Measurements from ENCODE around the gene PFKL.

The PFKL gene

DNA sequence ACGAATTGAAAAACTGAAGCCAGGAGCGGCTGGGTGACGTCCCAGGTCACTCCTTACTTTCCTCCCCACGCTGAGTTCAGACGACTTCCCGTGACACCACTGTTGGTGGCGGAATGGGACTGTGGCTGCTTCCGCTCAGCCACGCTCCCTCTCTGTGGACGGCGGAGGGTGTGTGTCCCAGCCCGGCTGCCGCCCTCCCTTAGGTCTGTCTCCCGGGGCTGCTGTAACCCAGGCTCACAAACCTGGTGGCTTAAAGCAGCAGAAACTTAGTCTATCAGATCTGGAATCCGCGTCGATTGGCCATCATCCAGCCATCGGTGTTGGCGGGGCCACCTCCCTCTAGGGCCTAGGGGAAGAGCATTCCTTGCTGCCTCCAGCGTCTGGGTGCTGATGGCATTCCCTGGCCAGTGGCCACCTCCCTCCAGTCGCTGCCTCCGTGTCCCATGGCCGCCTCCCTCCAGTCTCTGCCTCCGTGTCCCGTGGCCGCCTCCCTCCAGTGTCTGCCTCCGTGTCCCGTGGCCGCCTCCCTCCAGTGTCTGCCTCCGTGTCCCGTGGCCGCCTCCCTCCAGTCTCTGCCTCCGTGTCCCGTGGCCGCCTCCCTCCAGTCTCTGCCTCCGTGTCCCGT lies 71.0 kb downstream of the PFKL start:
- no peak for DNase-seq (ENCODE audit: extremely low read depth, low read depth)
- TF ChIP-seq, protein P1, sequence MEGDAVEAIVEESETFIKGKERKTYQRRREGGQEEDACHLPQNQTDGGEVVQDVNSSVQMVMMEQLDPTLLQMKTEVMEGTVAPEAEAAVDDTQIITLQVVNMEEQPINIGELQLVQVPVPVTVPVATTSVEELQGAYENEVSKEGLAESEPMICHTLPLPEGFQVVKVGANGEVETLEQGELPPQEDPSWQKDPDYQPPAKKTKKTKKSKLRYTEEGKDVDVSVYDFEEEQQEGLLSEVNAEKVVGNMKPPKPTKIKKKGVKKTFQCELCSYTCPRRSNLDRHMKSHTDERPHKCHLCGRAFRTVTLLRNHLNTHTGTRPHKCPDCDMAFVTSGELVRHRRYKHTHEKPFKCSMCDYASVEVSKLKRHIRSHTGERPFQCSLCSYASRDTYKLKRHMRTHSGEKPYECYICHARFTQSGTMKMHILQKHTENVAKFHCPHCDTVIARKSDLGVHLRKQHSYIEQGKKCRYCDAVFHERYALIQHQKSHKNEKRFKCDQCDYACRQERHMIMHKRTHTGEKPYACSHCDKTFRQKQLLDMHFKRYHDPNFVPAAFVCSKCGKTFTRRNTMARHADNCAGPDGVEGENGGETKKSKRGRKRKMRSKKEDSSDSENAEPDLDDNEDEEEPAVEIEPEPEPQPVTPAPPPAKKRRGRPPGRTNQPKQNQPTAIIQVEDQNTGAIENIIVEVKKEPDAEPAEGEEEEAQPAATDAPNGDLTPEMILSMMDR (IDR thresholded peaks at IDR 0.05; ENCODE audit: low read depth, low read length): no peak

DNA sequence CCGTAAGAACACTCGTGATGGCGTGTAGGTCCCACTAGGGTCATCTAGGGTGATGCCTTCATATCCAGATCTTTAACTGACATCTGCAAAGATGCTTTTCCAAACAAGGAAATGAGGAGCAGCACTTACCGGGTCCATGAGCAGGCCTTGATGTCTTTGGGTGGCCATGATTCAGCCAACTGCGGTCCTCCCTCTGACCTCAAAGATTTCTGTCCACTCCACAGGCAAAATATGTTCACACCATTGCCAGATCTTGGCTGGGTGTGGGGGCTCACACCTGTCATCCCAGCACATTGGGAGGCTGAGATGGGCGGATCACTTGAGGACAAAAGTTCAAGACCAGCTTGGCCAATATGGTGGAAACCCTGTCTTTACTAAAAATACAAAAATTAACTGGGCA lies 71.7 kb downstream of the PFKL start:
- TF ChIP-seq, protein P1 (IDR thresholded peaks at IDR 0.05; ENCODE audit: low read depth, low read length): no peak
- DNase-seq (ENCODE audit: extremely low read depth, low read depth): no peak

DNA sequence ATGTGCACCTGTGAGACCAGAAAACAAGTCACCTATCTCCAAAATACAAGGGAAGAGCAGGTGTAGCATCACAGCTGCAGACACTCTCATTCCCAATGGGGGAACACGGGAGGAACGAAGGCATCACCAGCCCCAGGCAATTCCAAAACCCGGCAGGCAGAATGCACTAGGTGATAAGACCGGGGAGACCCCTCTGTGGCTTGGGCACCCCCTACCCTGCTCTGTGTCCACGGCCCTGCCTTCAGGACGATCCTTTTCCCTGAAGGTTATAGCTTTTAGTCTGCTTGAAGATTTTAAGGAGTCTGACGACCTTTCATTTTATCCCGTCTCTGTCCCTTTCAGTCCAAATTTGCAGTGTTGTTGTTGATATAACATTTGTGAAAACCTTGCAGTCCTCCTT lies 72.8 kb downstream of the PFKL start:
- DNase-seq (ENCODE audit: extremely low read depth, low read depth): no peak
- TF ChIP-seq, protein P1 (IDR thresholded peaks at IDR 0.05; ENCODE audit: low read depth, low read length): no peak

DNA sequence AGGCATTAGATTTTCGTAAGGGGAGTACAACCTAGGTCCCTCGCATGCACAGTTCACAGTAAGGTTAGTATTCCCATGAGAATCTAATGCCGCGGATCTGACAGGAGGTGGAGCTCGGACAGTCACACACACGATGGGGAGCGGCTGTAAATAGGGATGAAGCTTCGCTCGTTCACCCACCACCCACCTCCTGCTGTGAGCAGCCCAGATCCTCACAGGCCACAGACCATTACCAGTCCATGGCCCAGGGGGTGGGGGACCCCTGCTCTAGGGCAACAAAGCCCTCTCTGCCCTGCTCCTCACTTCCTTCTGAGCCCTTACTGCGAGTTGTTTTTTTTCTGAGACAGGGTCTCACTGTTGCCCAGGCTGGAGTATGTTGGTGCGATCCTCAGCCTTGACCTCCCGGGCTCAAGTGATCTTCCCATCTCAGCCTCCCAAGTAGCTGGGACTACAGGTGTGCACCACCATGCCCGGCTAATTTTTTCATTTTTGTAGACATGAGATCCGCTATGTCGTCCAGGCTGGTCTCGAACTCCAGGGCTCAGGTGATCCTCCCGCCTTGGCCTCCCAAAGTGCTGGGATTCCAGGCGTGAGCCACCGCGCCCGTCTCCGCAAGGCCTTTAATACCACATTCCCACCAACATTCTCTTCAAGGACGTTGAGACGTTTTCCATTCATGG lies 74.9 kb downstream of the PFKL start:
- DNase-seq (ENCODE audit: extremely low read depth, low read depth): no peak
- TF ChIP-seq, protein P1 (IDR thresholded peaks at IDR 0.05; ENCODE audit: low read depth, low read length): no peak

DNA sequence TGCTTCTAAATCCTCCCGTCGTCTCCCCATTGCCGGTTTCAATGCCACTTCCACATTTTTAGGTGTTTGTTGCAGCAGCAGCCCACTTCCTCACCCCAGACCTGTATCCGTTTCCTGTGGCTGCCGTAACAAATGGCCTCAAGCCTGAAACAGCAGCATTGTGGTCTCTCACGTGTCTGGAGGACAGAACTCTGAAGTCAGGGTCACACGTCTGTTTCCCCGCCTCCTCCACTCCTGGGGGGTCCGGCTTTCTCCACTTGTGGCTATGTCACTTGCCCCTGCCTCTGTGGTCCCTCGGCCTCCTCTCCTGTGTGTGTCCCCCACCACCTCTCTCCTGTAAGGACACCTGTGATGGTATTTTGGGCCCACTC lies 75.4 kb downstream of the PFKL start:
- TF ChIP-seq, protein P1 (IDR thresholded peaks at IDR 0.05; ENCODE audit: low read depth, low read length): no peak
- no peak for DNase-seq (ENCODE audit: extremely low read depth, low read depth)

DNA sequence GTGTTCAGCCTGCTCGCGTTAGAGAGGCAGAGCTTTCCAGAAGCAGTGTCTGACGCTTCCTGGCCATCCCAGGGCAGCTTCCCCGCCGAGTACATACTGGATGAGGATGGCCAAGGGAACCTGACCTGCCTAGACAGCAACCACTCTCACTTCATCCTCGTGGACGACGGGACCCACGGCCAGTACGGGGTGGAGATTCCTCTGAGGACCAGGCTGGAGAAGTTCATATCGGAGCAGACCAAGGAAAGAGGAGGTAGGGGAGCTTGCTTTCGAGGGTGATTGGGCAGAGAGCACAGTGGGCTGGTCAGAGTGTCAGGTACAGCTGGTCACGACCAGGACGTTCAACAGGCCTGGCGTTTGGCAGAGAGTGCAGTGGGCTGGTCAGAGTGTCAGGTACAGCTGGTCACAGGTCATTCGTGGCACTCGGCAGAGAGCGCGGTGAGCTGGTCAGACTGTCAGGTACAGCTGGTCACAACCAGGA lies 75.9 kb downstream of the PFKL start:
- no peak for DNase-seq (ENCODE audit: extremely low read depth, low read depth)
- TF ChIP-seq, protein P1 (IDR thresholded peaks at IDR 0.05; ENCODE audit: low read depth, low read length): no peak

DNA sequence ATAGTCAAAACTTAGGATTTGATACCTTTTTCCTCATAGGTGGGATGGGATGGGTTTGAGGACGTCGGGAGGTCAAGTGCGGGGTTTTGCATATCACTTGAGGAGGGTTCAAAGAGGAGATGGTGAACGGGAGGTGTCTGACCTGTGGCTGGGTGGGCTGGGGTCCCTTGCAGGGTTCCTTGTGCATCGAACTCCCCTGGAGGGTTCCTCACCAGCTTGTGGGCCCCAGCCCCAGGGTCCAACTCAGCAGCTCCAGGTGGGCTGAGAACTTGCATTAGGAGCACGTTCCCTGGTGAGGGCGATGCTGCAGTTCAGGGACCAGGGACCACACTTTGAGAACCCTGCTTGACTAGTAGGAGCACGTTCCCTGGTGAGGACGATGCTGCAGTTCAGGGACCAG lies 76.8 kb downstream of the PFKL start:
- TF ChIP-seq, protein P1 (IDR thresholded peaks at IDR 0.05; ENCODE audit: low read depth, low read length): no peak
- DNase-seq (ENCODE audit: extremely low read depth, low read depth): no peak

All from AG09319 (cell line).